SK-N-SH treated with all-trans-retinoic acid at 6 μM for 48 hours (cell line): ENCODE data around the gene FAT1.

Source experiments
- ATAC-seq: fragments of 200-7000 bp; cut with Tn5 transposase; 3 replicates; pipeline ENCODE4 v1.9.1; 2020; ENCODE audit warnings: mild to moderate bottlenecking, moderate library complexity
- ARNTL ChIP-seq: fragments of 450-650 bp; formaldehyde crosslinking; IDR thresholded peaks from 2 replicates; pipeline ENCODE4 v1.5.0; 2020; ENCODE audit warnings: low read depth, mild to moderate bottlenecking, moderate library complexity, borderline replicate concordance
- BACH2 ChIP-seq: fragments of 250-450 bp; sonication (Bioruptor Pico); IDR thresholded peaks from 2 replicates; pipeline ENCODE4 v1.9.0; 2021; ENCODE audit warnings: mild to moderate bottlenecking, borderline replicate concordance
- CSDC2 ChIP-seq: fragments of 250-450 bp; sonication (Bioruptor Pico); IDR thresholded peaks from 2 replicates; pipeline ENCODE4 v1.5.0; 2020; ENCODE audit warnings: mild to moderate bottlenecking, moderate library complexity
- ESRRG ChIP-seq: fragments of 250-450 bp; sonication (Bioruptor Pico); IDR thresholded peaks from 2 replicates; pipeline ENCODE4 v1.6.1; 2021; ENCODE audit warnings: mild to moderate bottlenecking
- GLIS3 ChIP-seq: fragments of 250-450 bp; sonication (Bioruptor Pico); IDR thresholded peaks from 2 replicates; pipeline ENCODE4 v1.5.0; 2020; ENCODE audit warnings: mild to moderate bottlenecking, moderate library complexity
- ISL1 ChIP-seq: fragments of 250-450 bp; sonication (Bioruptor Pico); IDR thresholded peaks from 2 replicates; pipeline ENCODE4 v2.1.2; 2022; ENCODE audit warnings: mild to moderate bottlenecking, moderate library complexity
- OSR1 ChIP-seq: fragments of 250-450 bp; sonication (Bioruptor Pico); IDR thresholded peaks from 2 replicates; pipeline ENCODE4 v1.8.0; 2022; ENCODE audit warnings: moderate library complexity, mild to moderate bottlenecking, inconsistent platforms
- PATZ1 ChIP-seq: fragments of 250-450 bp; sonication (Bioruptor Pico); IDR thresholded peaks from 2 replicates; pipeline ENCODE4 v1.8.0; 2020; ENCODE audit warnings: mild to moderate bottlenecking, moderate library complexity, borderline replicate concordance
- PPARA ChIP-seq: fragments of 250-450 bp; sonication (Bioruptor Pico); IDR thresholded peaks from 2 replicates; pipeline ENCODE4 v1.5.0; 2020; ENCODE audit warnings: mild to moderate bottlenecking, borderline replicate concordance
- RARB ChIP-seq: fragments of 250-450 bp; sonication (Bioruptor Pico); IDR thresholded peaks from 2 replicates; pipeline ENCODE4 v1.8.0; 2021; ENCODE audit warnings: mild to moderate bottlenecking, moderate library complexity
- TCF4 ChIP-seq: fragments of 250-450 bp; sonication (Bioruptor Pico); IDR thresholded peaks from 2 replicates; pipeline ENCODE4 v1.8.0; 2021; ENCODE audit warnings: mild to moderate bottlenecking, moderate library complexity, borderline replicate concordance
- TOX ChIP-seq: fragments of 250-450 bp; sonication (Bioruptor Pico); IDR thresholded peaks from 2 replicates; pipeline ENCODE4 v1.8.0; 2021; ENCODE audit warnings: mild to moderate bottlenecking, moderate library complexity, borderline replicate concordance
- TSHZ2 ChIP-seq: fragments of 250-450 bp; sonication (Bioruptor Pico); IDR thresholded peaks from 2 replicates; pipeline ENCODE4 v1.5.0; 2020; ENCODE audit warnings: mild to moderate bottlenecking, moderate library complexity
- ZC3H10 ChIP-seq: fragments of 250-450 bp; sonication (Bioruptor Pico); IDR thresholded peaks from 2 replicates; pipeline ENCODE4 v1.5.1; 2021; ENCODE audit warnings: mild to moderate bottlenecking, moderate library complexity
- ZFP3 ChIP-seq: fragments of 250-450 bp; sonication (Bioruptor Pico); IDR thresholded peaks from 2 replicates; pipeline ENCODE4 v1.5.0; 2020; ENCODE audit warnings: mild to moderate bottlenecking, moderate library complexity
- ZFP30 ChIP-seq: fragments of 450-650 bp; formaldehyde crosslinking; IDR thresholded peaks from 2 replicates; pipeline ENCODE4 v1.5.0; 2022; ENCODE audit warnings: mild to moderate bottlenecking, moderate library complexity
- ZNF565 ChIP-seq: fragments of 450-650 bp; formaldehyde crosslinking; conservative IDR thresholded peaks from 2 replicates; pipeline ENCODE4 v1.5.0; 2020; ENCODE audit warnings: low read depth, mild to moderate bottlenecking, moderate library complexity
- ZNF70 ChIP-seq: fragments of 450-650 bp; formaldehyde crosslinking; IDR thresholded peaks from 2 replicates; pipeline ENCODE4 v1.5.0; 2020; ENCODE audit warnings: mild to moderate bottlenecking, moderate library complexity
- TF ChIP-seq, protein P1 (sequence below): fragments of 250-450 bp; sonication (Bioruptor Pico); IDR thresholded peaks from 2 replicates; pipeline ENCODE4 v1.8.0; 2021; ENCODE audit warnings: low read depth, mild to moderate bottlenecking, moderate library complexity, borderline replicate concordance
- TF ChIP-seq, protein P2 (sequence below): fragments of 250-450 bp; sonication (Bioruptor Pico); IDR thresholded peaks from 2 replicates; pipeline ENCODE4 v1.5.1; 2021; ENCODE audit warnings: mild to moderate bottlenecking, moderate library complexity
- TF ChIP-seq, protein P3 (sequence below): fragments of 250-450 bp; sonication (Bioruptor Pico); IDR thresholded peaks from 2 replicates; pipeline ENCODE4 v1.5.1; 2020; ENCODE audit warnings: low read depth, mild to moderate bottlenecking, moderate library complexity

The FAT1 gene

DNA sequence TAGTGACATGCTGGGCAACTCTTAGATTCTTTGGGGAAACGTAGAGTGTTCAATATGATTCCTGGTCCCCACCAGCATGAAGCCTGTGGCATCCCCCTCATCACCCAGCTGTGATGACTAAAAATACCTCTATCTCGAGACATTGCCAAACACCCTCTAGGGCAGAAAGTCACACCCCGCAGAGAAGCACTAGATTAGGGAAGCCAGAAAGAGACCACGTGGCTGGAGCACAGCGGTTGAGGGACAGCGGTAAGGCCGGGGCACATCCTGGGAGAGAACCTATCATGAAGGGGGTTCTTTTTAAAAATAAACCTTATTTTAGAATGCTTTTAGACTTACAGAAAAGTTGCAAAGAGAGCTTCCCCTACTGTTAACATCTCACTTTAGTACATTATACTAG, 11.0 kb downstream of the FAT1 start:
- no peak for ATAC-seq
- TF ChIP-seq CSDC2 (CRISPR knock-in tag) (no peak), TOX (CRISPR knock-in tag) (no peak), GLIS3 (no peak), ZFP3 (CRISPR knock-in tag) (no peak), TSHZ2 (no peak), ESRRG (CRISPR knock-in tag) (no peak), ZNF70 (CRISPR knock-in tag) (no peak), PATZ1 (CRISPR knock-in tag) (no peak), TCF4 (no peak), ZC3H10 (CRISPR knock-in tag) (no peak), PPARA (CRISPR knock-in tag) (no peak)
- TF ChIP-seq, protein P1, sequence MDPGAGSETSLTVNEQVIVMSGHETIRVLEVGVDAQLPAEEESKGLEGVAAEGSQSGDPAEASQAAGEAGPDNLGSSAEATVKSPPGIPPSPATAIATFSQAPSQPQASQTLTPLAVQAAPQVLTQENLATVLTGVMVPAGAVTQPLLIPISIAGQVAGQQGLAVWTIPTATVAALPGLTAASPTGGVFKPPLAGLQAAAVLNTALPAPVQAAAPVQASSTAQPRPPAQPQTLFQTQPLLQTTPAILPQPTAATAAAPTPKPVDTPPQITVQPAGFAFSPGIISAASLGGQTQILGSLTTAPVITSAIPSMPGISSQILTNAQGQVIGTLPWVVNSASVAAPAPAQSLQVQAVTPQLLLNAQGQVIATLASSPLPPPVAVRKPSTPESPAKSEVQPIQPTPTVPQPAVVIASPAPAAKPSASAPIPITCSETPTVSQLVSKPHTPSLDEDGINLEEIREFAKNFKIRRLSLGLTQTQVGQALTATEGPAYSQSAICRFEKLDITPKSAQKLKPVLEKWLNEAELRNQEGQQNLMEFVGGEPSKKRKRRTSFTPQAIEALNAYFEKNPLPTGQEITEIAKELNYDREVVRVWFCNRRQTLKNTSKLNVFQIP: no peak
- TF ChIP-seq, protein P2, sequence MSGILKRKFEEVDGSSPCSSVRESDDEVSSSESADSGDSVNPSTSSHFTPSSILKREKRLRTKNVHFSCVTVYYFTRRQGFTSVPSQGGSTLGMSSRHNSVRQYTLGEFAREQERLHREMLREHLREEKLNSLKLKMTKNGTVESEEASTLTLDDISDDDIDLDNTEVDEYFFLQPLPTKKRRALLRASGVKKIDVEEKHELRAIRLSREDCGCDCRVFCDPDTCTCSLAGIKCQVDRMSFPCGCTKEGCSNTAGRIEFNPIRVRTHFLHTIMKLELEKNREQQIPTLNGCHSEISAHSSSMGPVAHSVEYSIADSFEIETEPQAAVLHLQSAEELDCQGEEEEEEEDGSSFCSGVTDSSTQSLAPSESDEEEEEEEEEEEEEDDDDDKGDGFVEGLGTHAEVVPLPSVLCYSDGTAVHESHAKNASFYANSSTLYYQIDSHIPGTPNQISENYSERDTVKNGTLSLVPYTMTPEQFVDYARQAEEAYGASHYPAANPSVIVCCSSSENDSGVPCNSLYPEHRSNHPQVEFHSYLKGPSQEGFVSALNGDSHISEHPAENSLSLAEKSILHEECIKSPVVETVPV (CRISPR knock-in tag): no peak
- TF ChIP-seq, protein P3, sequence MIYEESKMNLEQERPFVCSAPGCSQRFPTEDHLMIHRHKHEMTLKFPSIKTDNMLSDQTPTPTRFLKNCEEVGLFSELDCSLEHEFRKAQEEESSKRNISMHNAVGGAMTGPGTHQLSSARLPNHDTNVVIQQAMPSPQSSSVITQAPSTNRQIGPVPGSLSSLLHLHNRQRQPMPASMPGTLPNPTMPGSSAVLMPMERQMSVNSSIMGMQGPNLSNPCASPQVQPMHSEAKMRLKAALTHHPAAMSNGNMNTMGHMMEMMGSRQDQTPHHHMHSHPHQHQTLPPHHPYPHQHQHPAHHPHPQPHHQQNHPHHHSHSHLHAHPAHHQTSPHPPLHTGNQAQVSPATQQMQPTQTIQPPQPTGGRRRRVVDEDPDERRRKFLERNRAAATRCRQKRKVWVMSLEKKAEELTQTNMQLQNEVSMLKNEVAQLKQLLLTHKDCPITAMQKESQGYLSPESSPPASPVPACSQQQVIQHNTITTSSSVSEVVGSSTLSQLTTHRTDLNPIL (CRISPR knock-in tag): no peak

DNA sequence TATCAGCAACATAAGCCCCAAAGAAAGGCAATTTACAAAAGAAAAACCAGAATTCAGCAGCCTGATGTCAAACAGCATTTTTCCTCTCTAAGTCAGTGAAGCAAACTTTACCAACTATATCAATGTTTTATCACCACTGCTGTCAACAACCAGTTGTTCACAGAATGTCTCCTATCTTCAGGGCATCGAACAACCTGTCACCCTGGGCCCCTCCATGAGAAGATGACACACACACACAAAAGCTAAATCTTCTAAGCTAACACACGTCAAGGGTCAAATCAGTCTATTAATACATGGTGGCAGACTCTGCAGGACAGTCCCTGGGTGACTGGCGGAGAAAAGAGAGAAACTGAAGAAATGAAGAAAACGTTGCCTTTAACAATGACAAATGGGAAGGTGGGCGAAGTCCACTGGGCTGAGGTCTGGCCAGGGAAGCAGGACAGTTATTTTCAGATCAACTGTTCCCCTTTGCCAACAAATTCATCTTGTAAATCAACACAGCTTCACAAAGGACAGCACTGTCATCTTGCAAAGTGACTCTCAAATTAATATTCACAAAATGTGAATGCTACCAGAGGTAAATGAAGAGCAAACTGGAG, 13.0 kb downstream of the FAT1 start:
- ATAC-seq: no peak
- TF ChIP-seq ARNTL: no peak
- TF ChIP-seq BACH2 (CRISPR knock-in tag): no peak
- TF ChIP-seq TOX (CRISPR knock-in tag): no peak
- no peak for TF ChIP-seq OSR1 (CRISPR knock-in tag)
- TF ChIP-seq, protein P2 (CRISPR knock-in tag): no peak
- TF ChIP-seq TSHZ2: no peak
- no peak for TF ChIP-seq ZFP30 (CRISPR knock-in tag)
- no peak for TF ChIP-seq PATZ1 (CRISPR knock-in tag)
- TF ChIP-seq ZNF70 (CRISPR knock-in tag): no peak
- no peak for TF ChIP-seq ISL1 (CRISPR knock-in tag)
- TF ChIP-seq RARB (CRISPR knock-in tag): no peak
- no peak for TF ChIP-seq ZC3H10 (CRISPR knock-in tag)
- TF ChIP-seq ZNF565: no peak
- TF ChIP-seq PPARA (CRISPR knock-in tag): no peak
- no peak for TF ChIP-seq TCF4
- TF ChIP-seq ESRRG (CRISPR knock-in tag): no peak
- no peak for TF ChIP-seq GLIS3
- TF ChIP-seq, protein P3 (CRISPR knock-in tag): no peak
- TF ChIP-seq ZFP3 (CRISPR knock-in tag): no peak
